ENCODE results near the gene GPRIN1.
"Not testable (repeated sequence)": the region's sequence is repeated elsewhere in the genome, so short reads cannot be mapped to it uniquely, and the experiment has no call there.

The GPRIN1 gene

DNA sequence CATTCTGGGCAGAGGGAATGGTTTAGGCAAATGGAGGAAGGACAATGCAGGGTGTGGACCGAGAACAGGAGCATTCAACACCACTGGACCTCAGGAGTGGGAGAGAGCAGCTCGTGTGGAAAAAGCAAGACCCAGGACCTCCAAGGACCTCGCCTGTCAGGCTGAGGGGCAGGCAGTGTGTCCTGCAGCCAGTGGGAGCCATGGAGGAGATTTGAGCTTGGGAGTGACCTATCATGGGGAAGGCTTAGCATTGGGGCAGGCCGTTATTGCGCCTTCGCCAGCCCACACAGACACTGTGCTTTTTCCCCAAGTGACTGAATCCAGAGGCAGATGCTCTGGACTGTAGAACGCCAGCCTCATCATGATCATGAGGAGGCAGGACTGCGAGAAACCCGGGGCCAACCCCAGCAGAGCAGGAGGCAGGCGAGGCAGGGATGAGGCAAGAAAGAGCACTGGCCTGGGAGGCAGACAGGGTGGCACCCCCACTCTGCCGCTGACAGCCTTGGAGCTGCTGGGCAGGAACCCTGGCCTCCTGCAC lies 57.6 kb downstream of the GPRIN1 start:
- ATAC-seq (ENCODE audit: low read depth) (no peak), DNase-seq (ENCODE audit: low spot score) (no peak)
- TF ChIP-seq, protein P1, sequence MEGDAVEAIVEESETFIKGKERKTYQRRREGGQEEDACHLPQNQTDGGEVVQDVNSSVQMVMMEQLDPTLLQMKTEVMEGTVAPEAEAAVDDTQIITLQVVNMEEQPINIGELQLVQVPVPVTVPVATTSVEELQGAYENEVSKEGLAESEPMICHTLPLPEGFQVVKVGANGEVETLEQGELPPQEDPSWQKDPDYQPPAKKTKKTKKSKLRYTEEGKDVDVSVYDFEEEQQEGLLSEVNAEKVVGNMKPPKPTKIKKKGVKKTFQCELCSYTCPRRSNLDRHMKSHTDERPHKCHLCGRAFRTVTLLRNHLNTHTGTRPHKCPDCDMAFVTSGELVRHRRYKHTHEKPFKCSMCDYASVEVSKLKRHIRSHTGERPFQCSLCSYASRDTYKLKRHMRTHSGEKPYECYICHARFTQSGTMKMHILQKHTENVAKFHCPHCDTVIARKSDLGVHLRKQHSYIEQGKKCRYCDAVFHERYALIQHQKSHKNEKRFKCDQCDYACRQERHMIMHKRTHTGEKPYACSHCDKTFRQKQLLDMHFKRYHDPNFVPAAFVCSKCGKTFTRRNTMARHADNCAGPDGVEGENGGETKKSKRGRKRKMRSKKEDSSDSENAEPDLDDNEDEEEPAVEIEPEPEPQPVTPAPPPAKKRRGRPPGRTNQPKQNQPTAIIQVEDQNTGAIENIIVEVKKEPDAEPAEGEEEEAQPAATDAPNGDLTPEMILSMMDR (IDR thresholded peaks at IDR 0.05; ENCODE audit: poor library complexity, severe bottlenecking): no peak
- H3K36me3 ChIP-seq (ENCODE audit: low read depth): no peaks in the 10 kb centered on the region
- H3K4me1 ChIP-seq (ENCODE audit: insufficient read depth, poor library complexity, severe bottlenecking): peaks cover 33% of the 10 kb centered on the region
- no peaks in the 10 kb centered on the region for H3K27me3 ChIP-seq (ENCODE audit: insufficient read depth, poor library complexity, severe bottlenecking)
- peak overlapping the region; percentile 51 for H3K27ac ChIP-seq (ENCODE audit: poor library complexity, severe bottlenecking)
- H3K9me3 ChIP-seq (ENCODE audit: severe bottlenecking): no peaks in the 10 kb centered on the region
- H3K4me3 ChIP-seq (ENCODE audit: severe bottlenecking): no peak overlapping the region

DNA sequence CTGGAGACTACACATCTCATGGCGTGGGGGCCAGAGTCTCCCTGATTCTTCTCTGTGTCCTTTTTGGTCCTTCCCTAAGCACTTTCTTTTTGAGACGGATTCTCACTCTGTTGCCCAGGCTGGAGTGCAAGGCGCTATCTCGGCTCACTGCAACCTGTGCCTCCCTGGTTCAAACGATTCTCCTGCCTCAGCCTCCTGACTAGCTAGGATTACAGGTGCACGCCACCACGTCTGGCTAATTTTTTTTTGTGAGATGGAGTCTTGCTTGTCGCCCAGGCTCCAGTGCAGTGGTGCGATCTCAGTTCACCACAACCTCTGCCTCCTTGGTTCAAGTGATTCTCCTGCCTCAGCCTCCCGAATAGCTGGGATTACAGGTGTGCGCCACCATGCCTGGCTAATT lies 59.0 kb downstream of the GPRIN1 start:
- not testable (repeated sequence) for H3K36me3 ChIP-seq (ENCODE audit: low read depth); H3K27me3 ChIP-seq (ENCODE audit: insufficient read depth, poor library complexity, severe bottlenecking); H3K4me3 ChIP-seq (ENCODE audit: severe bottlenecking); H3K27ac ChIP-seq (ENCODE audit: poor library complexity, severe bottlenecking); ATAC-seq (ENCODE audit: low read depth); DNase-seq (ENCODE audit: low spot score); H3K9me3 ChIP-seq (ENCODE audit: severe bottlenecking)
- H3K4me1 ChIP-seq (ENCODE audit: insufficient read depth, poor library complexity, severe bottlenecking): peaks cover 37% of the 10 kb centered on the region

DNA sequence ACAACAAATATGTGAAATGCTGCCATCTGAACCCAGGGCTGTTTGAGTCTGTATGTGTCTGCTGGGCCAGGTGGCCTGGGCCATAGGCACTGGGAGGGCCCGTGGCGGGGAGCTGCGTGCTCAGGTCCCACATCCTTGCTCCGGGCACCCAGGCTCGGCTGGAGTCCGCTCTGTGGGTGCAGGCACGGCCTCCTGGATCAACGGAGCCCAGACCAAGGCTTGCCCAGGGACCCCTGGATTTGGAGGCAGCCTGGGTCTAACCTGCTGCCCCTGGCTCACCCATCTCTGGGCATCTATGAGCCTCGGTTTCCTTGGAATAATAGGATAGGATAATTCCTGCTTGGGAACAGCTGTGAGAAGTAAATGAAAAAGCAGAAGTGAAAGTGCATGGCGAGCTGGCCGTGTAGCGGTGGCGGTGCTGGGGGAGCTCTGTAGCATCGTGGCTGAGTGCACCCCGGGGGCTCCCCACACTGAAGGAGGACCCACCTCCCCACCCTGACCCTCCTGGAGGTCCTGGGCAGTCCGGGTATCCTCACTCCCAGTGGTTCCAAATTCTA lies 59.6 kb downstream of the GPRIN1 start:
- DNase-seq (ENCODE audit: low spot score) (no peak), ATAC-seq (ENCODE audit: low read depth) (no peak)
- H3K27me3 ChIP-seq (ENCODE audit: insufficient read depth, poor library complexity, severe bottlenecking): no peaks in the 10 kb centered on the region
- no peaks in the 10 kb centered on the region for H3K9me3 ChIP-seq (ENCODE audit: severe bottlenecking)
- no peak overlapping the region for H3K27ac ChIP-seq (ENCODE audit: poor library complexity, severe bottlenecking)
- H3K36me3 ChIP-seq (ENCODE audit: low read depth): no peaks in the 10 kb centered on the region
- no peak overlapping the region for H3K4me3 ChIP-seq (ENCODE audit: severe bottlenecking)
- peaks cover 37% of the 10 kb centered on the region for H3K4me1 ChIP-seq (ENCODE audit: insufficient read depth, poor library complexity, severe bottlenecking)
- TF ChIP-seq, protein P1 (IDR thresholded peaks at IDR 0.05; ENCODE audit: poor library complexity, severe bottlenecking): no peak

DNA sequence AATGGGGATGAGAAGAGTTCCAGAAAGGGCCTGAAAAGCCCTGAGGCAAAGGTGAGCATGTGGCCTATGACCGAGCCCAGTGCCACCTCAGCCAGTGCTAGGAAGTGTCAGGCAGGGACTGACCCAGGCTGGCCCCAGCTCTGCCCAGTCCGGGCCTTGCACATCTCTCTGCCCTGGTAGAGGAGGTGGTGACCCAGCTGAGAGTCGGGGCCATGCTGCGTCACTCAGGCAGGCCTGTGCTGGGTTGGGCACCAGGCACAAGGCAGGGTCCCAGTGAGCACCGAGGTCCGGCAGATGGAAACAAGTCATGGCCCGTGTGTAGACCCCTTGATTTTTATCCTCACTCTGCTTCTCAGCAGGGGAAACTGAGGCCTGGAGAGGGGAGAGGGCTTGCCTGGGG lies 60.1 kb downstream of the GPRIN1 start:
- Histone ChIP-seq H3K4me1 (ENCODE audit: insufficient read depth, poor library complexity, severe bottlenecking) (peaks cover 37% of the 10 kb centered on the region), H3K27ac (ENCODE audit: poor library complexity, severe bottlenecking) (no peak overlapping the region), H3K27me3 (ENCODE audit: insufficient read depth, poor library complexity, severe bottlenecking) (no peaks in the 10 kb centered on the region), H3K36me3 (ENCODE audit: low read depth) (no peaks in the 10 kb centered on the region), H3K9me3 (ENCODE audit: severe bottlenecking) (no peaks in the 10 kb centered on the region), H3K4me3 (ENCODE audit: severe bottlenecking) (no peak overlapping the region)
- TF ChIP-seq, protein P1 (IDR thresholded peaks at IDR 0.05; ENCODE audit: poor library complexity, severe bottlenecking): no peak
- DNase-seq (ENCODE audit: low spot score) (no peak), ATAC-seq (ENCODE audit: low read depth) (no peak)

DNA sequence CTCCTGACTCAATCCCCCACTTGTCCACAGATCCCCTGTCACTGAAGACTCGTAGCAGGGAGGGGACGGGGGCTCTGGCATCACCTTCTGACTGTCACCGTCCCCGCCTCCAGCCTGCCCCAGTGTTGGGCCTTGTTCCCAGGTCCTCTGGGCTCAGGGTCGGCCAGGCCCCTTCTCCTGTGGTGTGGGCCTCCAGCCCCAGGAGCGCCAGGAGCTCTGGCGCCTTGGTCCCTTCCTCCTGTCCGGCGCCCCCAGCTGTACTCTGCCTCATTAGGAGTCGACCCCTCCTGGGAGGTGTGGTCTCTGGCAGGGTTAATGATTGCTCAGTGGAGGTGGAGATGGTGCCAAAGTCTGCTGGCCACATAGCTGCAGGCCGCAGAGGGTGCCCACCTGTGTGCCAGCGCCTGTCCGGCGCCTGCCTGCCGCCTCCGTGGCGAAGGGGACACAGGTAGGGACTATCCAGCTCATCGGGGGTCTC lies 61.0 kb downstream of the GPRIN1 start, which contains the start of gene CDHR2:
Gene CDHR2, plus strand, starts transcription at position 376 of the 478 bp plus-strand sequence. CDS start 16,011 bp downstream, outside the sequence.
- DNase-seq (ENCODE audit: low spot score) (no peak), ATAC-seq (ENCODE audit: low read depth) (no peak)
- Histone ChIP-seq H3K36me3 (ENCODE audit: low read depth) (no peaks in the 10 kb centered on the region), H3K27ac (ENCODE audit: poor library complexity, severe bottlenecking) (no peak within 1 kb of the TSS), H3K4me1 (ENCODE audit: insufficient read depth, poor library complexity, severe bottlenecking) (peaks cover 34% of the 10 kb centered on the region), H3K4me3 (ENCODE audit: severe bottlenecking) (no peak within 1 kb of the TSS), H3K9me3 (ENCODE audit: severe bottlenecking) (no peaks in the 10 kb centered on the region), H3K27me3 (ENCODE audit: insufficient read depth, poor library complexity, severe bottlenecking) (no peaks in the 10 kb centered on the region)
- TF ChIP-seq, protein P1 (IDR thresholded peaks at IDR 0.05; ENCODE audit: poor library complexity, severe bottlenecking): no peak

Data from RWPE2 (cell line).